Body of pancreas (tissue), 4 donors: Measurements from ENCODE around the gene HTR1B. TPM values are rescaled to one million over a fixed set of nuclear protein-coding genes. Genes with fewer than 3 reads are reported as not detected.

ENCODE experiments used
- ATAC-seq: fragments of 150-250 bp; one replicate; pipeline ENCODE4 v1.9.1; 2016
- DNase-seq, 4 donors: peaks; one replicate each; pipeline ENCODE4 v3.0.0-alpha.2; 2019
- H3K27ac ChIP-seq, 4 donors: fragments of 200-600 bp; sonication (generic); 1 replicate in 3 of 4; 2 replicates in 1 of 4; pipeline versions ENCODE4 v1.5.1 to v1.6.1; 2016 to 2019; ENCODE audit warnings: mild to moderate bottlenecking in 1 of 4, mixed read lengths in 1 of 4, moderate library complexity in 1 of 4
- H3K27me3 ChIP-seq, 2 donors: fragments of 200-600 bp; sonication (generic); one replicate each; pipeline ENCODE4 v1.6.0; 2016; ENCODE audit warnings: mild to moderate bottlenecking in 1 of 2
- H3K36me3 ChIP-seq, 2 donors: fragments of 200-600 bp; sonication (generic); replicated peaks in 1 of 2; 2 replicates each; pipeline ENCODE4 v1.5.1; 2016; ENCODE audit warnings: low read depth in 2 of 2; ENCODE audit not compliant: insufficient read depth in 1 of 2
- H3K4me1 ChIP-seq: fragments of 200-600 bp; sonication (generic); one replicate; pipeline ENCODE4 v1.6.0; 2016
- H3K4me3 ChIP-seq, 2 donors: fragments of 200-600 bp; sonication (generic); 1 replicate in 1 of 2; 2 replicates in 1 of 2; pipeline ENCODE4 v1.5.1; 2016 to 2019
- H3K9me3 ChIP-seq, 3 donors: fragments of 200-600 bp; sonication (generic); 1 replicate in 2 of 3; 2 replicates in 1 of 3; pipeline ENCODE4 v1.5.1; 2016
- POLR2A ChIP-seq, 3 donors: fragments of 450-650 bp; IDR thresholded peaks; one replicate each; pipeline ENCODE4 v1.6.1; 2016; ENCODE audit warnings: antibody characterized with exemption in 3 of 3, mild to moderate bottlenecking in 2 of 3
- WGBS, 2 donors: methylation state at CpG; one replicate each; pipeline ENCODE4 v1.1.5; 2017; 5-methylcytosine and 5-hydroxymethylcytosine counted together
- intact Hi-C: fragments of 100-400 bp; cut with DNase I; formaldehyde crosslinking; loops from one replicate; pipeline ENCODE4 v1.15.1; 2023
- total RNA-seq, 2 donors: library from RNA; depleted of rRNA; stranded (reverse); fragments of >200 nt; gene quantifications; one replicate each; pipeline ENCODE4 v1.1.0, GENCODE V29; 2016
- TF ChIP-seq, protein P1 (sequence below), 7 experiments: fragments of 450-650 bp in 4 of 7; fragments of 200-600 bp in 3 of 7; sonication (generic) in 3 of 7; IDR thresholded peaks; one replicate each; pipeline ENCODE4 v1.5.1; 2016 to 2019; ENCODE audit warnings: antibody characterized with exemption in 7 of 7

Gene HTR1B
- total RNA-seq, result under 1 TPM in 1 of 2 donors, not detected in 1; 0.52 TPM

GRCh38 chr6:77463308-77463860 lies at the start of gene HTR1B:
TSS of gene HTR1B (minus strand) at chr6:77463491. CDS start at chr6:77463403, 88 bp downstream.
- 0 to 1% methylated on average over 22 to 31 of the region's 31 CpGs for WGBS, 2 donors
- no peak for TF ChIP-seq POLR2A (IDR thresholded peaks at IDR 0.05)
- TF ChIP-seq, protein P1, sequence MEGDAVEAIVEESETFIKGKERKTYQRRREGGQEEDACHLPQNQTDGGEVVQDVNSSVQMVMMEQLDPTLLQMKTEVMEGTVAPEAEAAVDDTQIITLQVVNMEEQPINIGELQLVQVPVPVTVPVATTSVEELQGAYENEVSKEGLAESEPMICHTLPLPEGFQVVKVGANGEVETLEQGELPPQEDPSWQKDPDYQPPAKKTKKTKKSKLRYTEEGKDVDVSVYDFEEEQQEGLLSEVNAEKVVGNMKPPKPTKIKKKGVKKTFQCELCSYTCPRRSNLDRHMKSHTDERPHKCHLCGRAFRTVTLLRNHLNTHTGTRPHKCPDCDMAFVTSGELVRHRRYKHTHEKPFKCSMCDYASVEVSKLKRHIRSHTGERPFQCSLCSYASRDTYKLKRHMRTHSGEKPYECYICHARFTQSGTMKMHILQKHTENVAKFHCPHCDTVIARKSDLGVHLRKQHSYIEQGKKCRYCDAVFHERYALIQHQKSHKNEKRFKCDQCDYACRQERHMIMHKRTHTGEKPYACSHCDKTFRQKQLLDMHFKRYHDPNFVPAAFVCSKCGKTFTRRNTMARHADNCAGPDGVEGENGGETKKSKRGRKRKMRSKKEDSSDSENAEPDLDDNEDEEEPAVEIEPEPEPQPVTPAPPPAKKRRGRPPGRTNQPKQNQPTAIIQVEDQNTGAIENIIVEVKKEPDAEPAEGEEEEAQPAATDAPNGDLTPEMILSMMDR (IDR thresholded peaks at IDR 0.05), result no peak
- Histone ChIP-seq H3K27me3 (peaks cover 6 to 22% of the 10 kb centered on the region in 2 donors), H3K9me3 (no peaks in the 10 kb centered on the region), H3K4me3 (peak within 1 kb of the TSS in 1 of 2 donors; percentile 13), H3K36me3 (no peaks in the 10 kb centered on the region), H3K4me1 (peaks cover 34% of the 10 kb centered on the region), H3K27ac (no peak within 1 kb of the TSS)
- intact Hi-C loops, result loop anchor here (10.0 kb wide), 1 partner anchor 1529 kb away; no protein-coding TSS in a partner anchor
- peak in 1 of 4 donors; percentile 13 for DNase-seq
- no peak for ATAC-seq

GRCh38 chr6:77512554-77512953 lies 49.3 kb upstream of the HTR1B start:
- H3K4me3 ChIP-seq, result no peak overlapping the region
- H3K4me1 ChIP-seq, result no peaks in the 10 kb centered on the region
- H3K9me3 ChIP-seq, result peaks cover 0 to 15% (median 2%) of the 10 kb centered on the region in 3 donors

GRCh38 chr6:77511860-77512259 lies 48.6 kb upstream of the HTR1B start:
- Histone ChIP-seq H3K36me3 (no peaks in the 10 kb centered on the region), H3K4me1 (no peaks in the 10 kb centered on the region), H3K9me3 (peaks cover 0 to 15% (median 2%) of the 10 kb centered on the region in 3 donors), H3K4me3 (no peak overlapping the region), H3K27me3 (no peaks in the 10 kb centered on the region), H3K27ac (no peak overlapping the region)
- DNase-seq (no peak), ATAC-seq (no peak)
- TF ChIP-seq, protein P1 (IDR thresholded peaks at IDR 0.05), result no peak
- TF ChIP-seq POLR2A (IDR thresholded peaks at IDR 0.05), result no peak
- intact Hi-C loops, result no loop called here
- 67 to 73% methylated on average over 1 of the region's 1 CpG for WGBS, 2 donors

More at GRCh38 chr6:77512554-77512953, 49.3 kb upstream of the HTR1B start:
- DNase-seq (no peak), ATAC-seq (no peak)
- intact Hi-C loops, result no loop called here
- no peak overlapping the region for H3K27ac ChIP-seq
- no peaks in the 10 kb centered on the region for H3K27me3 ChIP-seq
- H3K36me3 ChIP-seq, result no peaks in the 10 kb centered on the region
- no peak for TF ChIP-seq POLR2A (IDR thresholded peaks at IDR 0.05)
- TF ChIP-seq, protein P1 (IDR thresholded peaks at IDR 0.05), result no peak

GRCh38 chr6:77502981-77503380 lies 39.7 kb upstream of the HTR1B start:
- H3K4me3 ChIP-seq, result no peak overlapping the region
- 95 to 100% methylated on average over 1 of the region's 1 CpG for WGBS, 2 donors
- no peak overlapping the region for H3K27ac ChIP-seq
- no peak for ATAC-seq
- no peaks in the 10 kb centered on the region for H3K4me1 ChIP-seq
- no peak for DNase-seq
- H3K27me3 ChIP-seq, result no peaks in the 10 kb centered on the region
- intact Hi-C loops, result no loop called here
- no peaks in the 10 kb centered on the region for H3K36me3 ChIP-seq
- H3K9me3 ChIP-seq, result no peaks in the 10 kb centered on the region
- no peak for TF ChIP-seq POLR2A (IDR thresholded peaks at IDR 0.05)
- TF ChIP-seq, protein P1 (IDR thresholded peaks at IDR 0.05), result no peak

DNA sequence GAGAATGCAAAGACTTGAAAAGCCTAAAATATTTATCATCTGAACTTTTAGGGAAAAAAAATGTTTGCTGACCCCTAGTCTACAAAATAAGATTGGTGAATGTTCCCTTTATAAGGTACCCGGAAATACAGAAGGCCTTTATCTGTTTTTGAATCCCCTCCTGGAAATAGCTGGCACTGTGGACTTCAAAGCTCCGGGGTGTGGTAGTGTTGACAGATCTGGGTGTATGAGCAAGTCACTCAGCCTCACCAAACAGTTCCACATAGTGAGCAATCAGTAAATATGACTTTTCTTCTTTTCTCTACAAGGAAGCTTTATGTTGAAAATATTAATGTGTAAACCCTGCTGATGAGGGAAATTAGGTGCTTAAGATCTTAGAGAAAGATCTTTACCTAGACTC lies 29.2 kb upstream of the HTR1B start:
- no peaks in the 10 kb centered on the region for H3K36me3 ChIP-seq
- H3K27me3 ChIP-seq, result no peaks in the 10 kb centered on the region
- no peak for ATAC-seq
- no peak overlapping the region for H3K4me3 ChIP-seq
- intact Hi-C loops, result no loop called here
- H3K9me3 ChIP-seq, result no peaks in the 10 kb centered on the region
- no peak for TF ChIP-seq POLR2A (IDR thresholded peaks at IDR 0.05)
- TF ChIP-seq, protein P1 (IDR thresholded peaks at IDR 0.05), result no peak
- DNase-seq, result no peak
- H3K27ac ChIP-seq, result no peak overlapping the region
- WGBS, 2 donors, result 52 to 54% methylated on average over 2 of the region's 2 CpGs
- H3K4me1 ChIP-seq, result no peaks in the 10 kb centered on the region
